Gastroesophageal sphincter (tissue), 3 donors: ENCODE data around the gene SLC22A5.

ENCODE experiments used
- EP300 ChIP-seq: sonication (generic); formaldehyde crosslinking; IDR thresholded peaks from one replicate; pipeline ENCODE4 v1.6.1; 2017; ENCODE audit warnings: antibody characterized with exemption, mild to moderate bottlenecking
- TF ChIP-seq, protein P1 (sequence below), 4 experiments: fragments of 200-600 bp in 2 of 4; fragments of 450-650 bp in 2 of 4; sonication (generic) in 1 of 4; IDR thresholded peaks; one replicate each; pipeline ENCODE4 v1.5.1; 2017 to 2019; ENCODE audit warnings: antibody characterized with exemption in 4 of 4, mild to moderate bottlenecking in 2 of 4, moderate library complexity in 2 of 4

DNA sequence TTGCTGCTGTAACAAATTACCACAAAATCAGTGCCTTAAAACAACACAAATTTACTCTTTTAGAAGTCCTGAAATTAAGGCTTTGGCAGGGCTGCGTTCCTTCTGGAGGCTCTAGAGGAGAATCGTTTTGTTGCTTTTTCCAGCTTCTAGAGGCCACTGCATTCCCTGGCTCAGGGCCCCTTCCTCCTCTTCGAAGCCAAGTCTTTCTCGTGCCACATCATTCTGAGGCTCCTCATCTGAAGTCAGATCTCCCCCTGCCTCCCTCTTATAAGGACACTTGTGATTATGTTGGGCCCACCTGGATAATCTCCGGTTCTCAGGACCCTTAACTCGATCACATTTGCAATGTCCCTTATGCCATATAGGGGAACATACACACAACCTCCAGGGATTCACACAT lies 48.0 kb downstream of the SLC22A5 start:
- TF ChIP-seq, protein P1, sequence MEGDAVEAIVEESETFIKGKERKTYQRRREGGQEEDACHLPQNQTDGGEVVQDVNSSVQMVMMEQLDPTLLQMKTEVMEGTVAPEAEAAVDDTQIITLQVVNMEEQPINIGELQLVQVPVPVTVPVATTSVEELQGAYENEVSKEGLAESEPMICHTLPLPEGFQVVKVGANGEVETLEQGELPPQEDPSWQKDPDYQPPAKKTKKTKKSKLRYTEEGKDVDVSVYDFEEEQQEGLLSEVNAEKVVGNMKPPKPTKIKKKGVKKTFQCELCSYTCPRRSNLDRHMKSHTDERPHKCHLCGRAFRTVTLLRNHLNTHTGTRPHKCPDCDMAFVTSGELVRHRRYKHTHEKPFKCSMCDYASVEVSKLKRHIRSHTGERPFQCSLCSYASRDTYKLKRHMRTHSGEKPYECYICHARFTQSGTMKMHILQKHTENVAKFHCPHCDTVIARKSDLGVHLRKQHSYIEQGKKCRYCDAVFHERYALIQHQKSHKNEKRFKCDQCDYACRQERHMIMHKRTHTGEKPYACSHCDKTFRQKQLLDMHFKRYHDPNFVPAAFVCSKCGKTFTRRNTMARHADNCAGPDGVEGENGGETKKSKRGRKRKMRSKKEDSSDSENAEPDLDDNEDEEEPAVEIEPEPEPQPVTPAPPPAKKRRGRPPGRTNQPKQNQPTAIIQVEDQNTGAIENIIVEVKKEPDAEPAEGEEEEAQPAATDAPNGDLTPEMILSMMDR (IDR thresholded peaks at IDR 0.05): no peak
- TF ChIP-seq EP300: no peak
